HL-60 (cell line): ENCODE results near the gene ZDBF2.

Experiments used
- CTCF ChIP-seq: IDR thresholded peaks from one replicate; pipeline ENCODE4 v1.5.1; 2011; ENCODE audit warnings: low read length, control low read depth, inconsistent platforms; ENCODE audit not compliant: insufficient read depth
- GABPA ChIP-seq: IDR thresholded peaks from 2 replicates; pipeline ENCODE4 v1.6.1; 2012; ENCODE audit warnings: low read depth
- POLR2AphosphoS5 ChIP-seq: IDR thresholded peaks from 2 replicates; pipeline ENCODE4 v1.6.1; 2012; ENCODE audit warnings: low read depth
- TF ChIP-seq, protein P1 (sequence below): IDR thresholded peaks from 2 replicates; pipeline ENCODE4 v1.6.1; 2012; ENCODE audit warnings: low read depth; ENCODE audit not compliant: insufficient replicate concordance

DNA sequence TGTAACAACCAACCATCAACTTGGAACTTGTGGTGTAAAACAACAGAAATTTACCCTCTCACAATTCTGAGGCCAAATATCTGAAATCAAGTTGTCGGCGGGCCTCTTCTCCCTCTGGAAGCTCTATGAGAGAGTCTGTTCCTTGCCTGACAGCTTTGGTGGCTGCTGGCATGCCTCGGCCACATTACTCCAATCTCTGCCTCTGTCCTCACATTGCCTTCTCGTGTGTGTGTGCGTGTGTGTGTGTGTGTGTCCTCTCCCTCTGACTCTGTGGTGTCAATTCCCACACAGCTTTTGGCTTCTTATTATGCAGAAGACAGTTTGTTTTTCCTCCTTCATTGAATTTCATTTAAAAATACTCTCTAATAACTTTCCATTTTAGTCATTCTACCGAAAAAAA is 50.4 kb downstream of the ZDBF2 start:
- no peak for TF ChIP-seq CTCF
- TF ChIP-seq, protein P1, sequence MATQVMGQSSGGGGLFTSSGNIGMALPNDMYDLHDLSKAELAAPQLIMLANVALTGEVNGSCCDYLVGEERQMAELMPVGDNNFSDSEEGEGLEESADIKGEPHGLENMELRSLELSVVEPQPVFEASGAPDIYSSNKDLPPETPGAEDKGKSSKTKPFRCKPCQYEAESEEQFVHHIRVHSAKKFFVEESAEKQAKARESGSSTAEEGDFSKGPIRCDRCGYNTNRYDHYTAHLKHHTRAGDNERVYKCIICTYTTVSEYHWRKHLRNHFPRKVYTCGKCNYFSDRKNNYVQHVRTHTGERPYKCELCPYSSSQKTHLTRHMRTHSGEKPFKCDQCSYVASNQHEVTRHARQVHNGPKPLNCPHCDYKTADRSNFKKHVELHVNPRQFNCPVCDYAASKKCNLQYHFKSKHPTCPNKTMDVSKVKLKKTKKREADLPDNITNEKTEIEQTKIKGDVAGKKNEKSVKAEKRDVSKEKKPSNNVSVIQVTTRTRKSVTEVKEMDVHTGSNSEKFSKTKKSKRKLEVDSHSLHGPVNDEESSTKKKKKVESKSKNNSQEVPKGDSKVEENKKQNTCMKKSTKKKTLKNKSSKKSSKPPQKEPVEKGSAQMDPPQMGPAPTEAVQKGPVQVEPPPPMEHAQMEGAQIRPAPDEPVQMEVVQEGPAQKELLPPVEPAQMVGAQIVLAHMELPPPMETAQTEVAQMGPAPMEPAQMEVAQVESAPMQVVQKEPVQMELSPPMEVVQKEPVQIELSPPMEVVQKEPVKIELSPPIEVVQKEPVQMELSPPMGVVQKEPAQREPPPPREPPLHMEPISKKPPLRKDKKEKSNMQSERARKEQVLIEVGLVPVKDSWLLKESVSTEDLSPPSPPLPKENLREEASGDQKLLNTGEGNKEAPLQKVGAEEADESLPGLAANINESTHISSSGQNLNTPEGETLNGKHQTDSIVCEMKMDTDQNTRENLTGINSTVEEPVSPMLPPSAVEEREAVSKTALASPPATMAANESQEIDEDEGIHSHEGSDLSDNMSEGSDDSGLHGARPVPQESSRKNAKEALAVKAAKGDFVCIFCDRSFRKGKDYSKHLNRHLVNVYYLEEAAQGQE: no peak
- TF ChIP-seq POLR2AphosphoS5: no peak
- no peak for TF ChIP-seq GABPA
